ENCODE results near the gene CERS6.

The CERS6 gene, protein sequence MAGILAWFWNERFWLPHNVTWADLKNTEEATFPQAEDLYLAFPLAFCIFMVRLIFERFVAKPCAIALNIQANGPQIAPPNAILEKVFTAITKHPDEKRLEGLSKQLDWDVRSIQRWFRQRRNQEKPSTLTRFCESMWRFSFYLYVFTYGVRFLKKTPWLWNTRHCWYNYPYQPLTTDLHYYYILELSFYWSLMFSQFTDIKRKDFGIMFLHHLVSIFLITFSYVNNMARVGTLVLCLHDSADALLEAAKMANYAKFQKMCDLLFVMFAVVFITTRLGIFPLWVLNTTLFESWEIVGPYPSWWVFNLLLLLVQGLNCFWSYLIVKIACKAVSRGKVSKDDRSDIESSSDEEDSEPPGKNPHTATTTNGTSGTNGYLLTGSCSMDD

DNA sequence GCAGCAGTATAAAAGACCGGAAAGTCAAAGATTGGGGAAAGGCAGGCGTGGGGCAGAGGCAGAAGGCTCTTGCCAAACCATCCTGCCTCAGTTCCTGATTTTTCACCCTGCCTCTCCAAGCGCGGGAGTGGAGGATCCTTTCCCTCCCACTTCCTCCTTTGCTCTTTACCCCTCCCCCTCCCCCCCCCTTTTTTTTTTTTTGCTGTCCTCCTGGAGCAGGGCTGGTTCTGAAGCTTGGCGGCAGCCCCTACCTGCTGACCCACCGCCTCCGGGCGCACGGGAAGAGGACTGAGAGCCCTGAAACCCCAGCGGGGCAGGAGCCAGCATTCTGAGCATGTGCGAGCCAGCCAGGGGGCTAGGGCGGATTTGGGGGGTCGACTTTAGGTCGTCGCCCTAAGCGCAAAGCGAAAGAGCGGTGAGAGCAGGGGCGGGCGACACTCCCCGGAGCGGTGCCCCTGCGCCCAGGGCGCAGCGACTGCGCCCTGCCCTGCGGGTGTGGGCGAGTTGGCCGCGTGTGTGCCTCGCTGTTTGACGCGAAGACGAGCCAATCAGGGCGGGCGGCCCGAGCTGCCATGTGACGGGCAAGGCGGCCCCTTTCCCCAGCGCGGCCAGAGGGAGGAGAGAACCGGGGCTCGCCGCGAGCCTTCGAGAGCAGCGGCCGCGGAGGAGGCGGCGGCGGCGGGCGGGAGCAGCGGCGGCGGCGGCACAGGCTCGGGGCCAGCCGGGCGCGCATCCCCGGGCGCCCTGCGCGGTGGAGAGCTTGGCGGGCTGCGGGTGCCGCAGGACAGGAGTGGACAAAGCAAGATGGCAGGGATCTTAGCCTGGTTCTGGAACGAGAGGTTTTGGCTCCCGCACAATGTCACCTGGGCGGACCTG is at the start of gene CERS6:
CERS6 (plus strand) TSS at position 628 of the 876 bp plus-strand sequence; CDS start at position 805, 177 bp downstream.
- TF ChIP-seq, protein P1, sequence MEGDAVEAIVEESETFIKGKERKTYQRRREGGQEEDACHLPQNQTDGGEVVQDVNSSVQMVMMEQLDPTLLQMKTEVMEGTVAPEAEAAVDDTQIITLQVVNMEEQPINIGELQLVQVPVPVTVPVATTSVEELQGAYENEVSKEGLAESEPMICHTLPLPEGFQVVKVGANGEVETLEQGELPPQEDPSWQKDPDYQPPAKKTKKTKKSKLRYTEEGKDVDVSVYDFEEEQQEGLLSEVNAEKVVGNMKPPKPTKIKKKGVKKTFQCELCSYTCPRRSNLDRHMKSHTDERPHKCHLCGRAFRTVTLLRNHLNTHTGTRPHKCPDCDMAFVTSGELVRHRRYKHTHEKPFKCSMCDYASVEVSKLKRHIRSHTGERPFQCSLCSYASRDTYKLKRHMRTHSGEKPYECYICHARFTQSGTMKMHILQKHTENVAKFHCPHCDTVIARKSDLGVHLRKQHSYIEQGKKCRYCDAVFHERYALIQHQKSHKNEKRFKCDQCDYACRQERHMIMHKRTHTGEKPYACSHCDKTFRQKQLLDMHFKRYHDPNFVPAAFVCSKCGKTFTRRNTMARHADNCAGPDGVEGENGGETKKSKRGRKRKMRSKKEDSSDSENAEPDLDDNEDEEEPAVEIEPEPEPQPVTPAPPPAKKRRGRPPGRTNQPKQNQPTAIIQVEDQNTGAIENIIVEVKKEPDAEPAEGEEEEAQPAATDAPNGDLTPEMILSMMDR (IDR thresholded peaks at IDR 0.05): no peak

GRCh38 chr2:168416555-168416954 is 39.5 kb upstream of the CERS6 start:
- TF ChIP-seq, protein P1 (IDR thresholded peaks at IDR 0.05): no peak

DNA sequence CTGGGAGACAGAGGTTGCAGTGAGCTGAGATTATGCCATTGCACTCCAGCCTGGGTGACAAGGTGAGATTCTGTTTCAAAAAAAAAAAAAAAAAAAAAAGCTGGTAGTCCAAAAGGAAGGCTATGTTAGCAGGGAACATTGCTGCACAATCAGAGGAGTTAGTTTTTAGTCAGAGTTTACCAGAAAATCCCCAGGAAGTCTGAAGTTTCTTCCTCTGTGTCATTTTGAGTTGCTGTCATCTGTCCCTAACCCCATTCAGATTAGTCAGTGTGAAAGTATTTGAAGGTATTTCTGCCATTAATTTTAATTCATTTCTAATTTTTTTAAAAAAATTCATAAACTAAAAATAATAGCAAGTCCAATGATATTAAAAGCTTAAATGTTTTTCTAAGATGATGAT is 33.5 kb upstream of the CERS6 start:
- TF ChIP-seq, protein P1 (IDR thresholded peaks at IDR 0.05): no peak

GRCh38 chr2:168424112-168424951 is 31.7 kb upstream of the CERS6 start:
- TF ChIP-seq, protein P1 (IDR thresholded peaks at IDR 0.05): no peak

DNA sequence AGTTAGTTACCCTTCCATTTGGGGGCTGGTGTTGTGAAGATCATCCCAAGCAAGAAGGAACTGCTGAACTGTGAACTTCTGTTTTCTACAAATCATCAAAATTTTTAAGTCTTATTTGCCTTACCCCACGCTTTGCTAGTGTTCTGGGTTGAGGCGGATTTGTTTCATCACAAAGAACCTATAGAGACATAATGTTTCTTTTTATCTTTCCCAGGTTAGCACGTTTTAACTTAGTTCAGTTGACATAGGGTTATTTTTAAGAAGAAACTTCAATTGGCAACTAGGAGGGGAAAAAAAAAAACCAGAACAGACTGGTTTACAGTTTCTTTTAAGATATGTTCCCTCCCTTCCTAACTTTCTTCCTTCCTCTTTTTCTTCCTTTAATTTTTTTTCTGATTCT is 31.1 kb upstream of the CERS6 start:
- TF ChIP-seq, protein P1 (IDR thresholded peaks at IDR 0.05): no peak

DNA sequence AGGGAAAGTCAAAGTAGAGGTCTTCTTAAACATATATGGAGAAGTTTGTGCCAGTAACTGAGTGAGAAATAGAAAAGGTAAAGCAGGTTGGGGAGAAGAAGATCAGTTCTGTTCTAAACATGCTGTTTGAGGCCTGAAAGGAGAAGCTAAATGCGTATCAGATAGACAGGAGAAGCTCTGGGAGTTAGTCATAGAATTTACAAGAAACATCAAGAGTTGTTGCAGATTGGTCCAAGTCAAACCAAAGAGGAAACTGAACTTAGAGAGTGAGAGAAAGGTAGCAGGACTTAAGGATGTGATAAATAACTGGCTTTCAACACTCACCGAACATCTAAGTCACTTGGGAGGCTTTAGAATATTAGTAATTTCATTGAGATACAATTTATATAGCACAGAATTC is 29.2 kb upstream of the CERS6 start:
- TF ChIP-seq, protein P1 (IDR thresholded peaks at IDR 0.05): no peak

DNA sequence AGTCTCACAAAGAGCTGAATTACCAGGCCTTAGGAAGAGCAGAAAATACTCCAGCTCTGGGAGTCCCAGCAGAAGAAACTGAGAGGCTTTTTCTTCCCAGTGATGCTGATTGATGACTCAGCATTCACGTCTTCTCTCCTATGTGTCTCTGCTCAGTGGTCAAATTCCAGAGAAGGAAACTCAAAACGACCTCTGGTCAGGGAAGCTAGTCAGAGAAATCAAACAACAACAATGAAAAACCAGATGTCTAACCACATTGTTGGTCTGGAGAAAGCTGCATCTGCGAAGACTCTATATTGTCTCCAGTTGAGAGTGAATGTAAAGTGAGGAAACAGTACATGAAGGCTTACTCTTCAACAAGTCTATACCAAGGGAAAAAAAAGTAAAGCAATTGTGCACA is 28.6 kb upstream of the CERS6 start:
- TF ChIP-seq, protein P1 (IDR thresholded peaks at IDR 0.05): no peak

Data from LNCAP (cell line).